A673 (cell line): ENCODE results near the gene LINC00237.

Experiments used
- CTCF ChIP-seq: fragments of 300-800, 200-600 bp; sonication (generic); conservative IDR thresholded peaks from 2 replicates; pipeline ENCODE4 v1.5.1; 2017; ENCODE audit warnings: low read depth, mild to moderate bottlenecking, antibody characterized with exemption, low read length, moderate library complexity, mixed read lengths
- EZH2 ChIP-seq: fragments of 200-600 bp; sonication (generic); IDR thresholded peaks from 2 replicates; pipeline ENCODE4 v1.6.1; 2017; ENCODE audit warnings: borderline replicate concordance, low read depth, mild to moderate bottlenecking, mixed read lengths, antibody characterized with exemption, low read length; ENCODE audit not compliant: poor library complexity, severe bottlenecking

GRCh38 chr20:21110811-21111210 lies 4.7 kb upstream of the LINC00237 start:
- no peak for TF ChIP-seq CTCF
- TF ChIP-seq EZH2, result no peak
